Gastroesophageal sphincter (tissue), 3 donors: ENCODE data around the gene PAFAH1B1.

ENCODE experiments used
- EP300 ChIP-seq: sonication (generic); formaldehyde crosslinking; IDR thresholded peaks from one replicate; pipeline ENCODE4 v1.6.1; 2017; ENCODE audit warnings: antibody characterized with exemption, mild to moderate bottlenecking
- POLR2A ChIP-seq, 2 donors: fragments of 450-650 bp; IDR thresholded peaks; one replicate each; pipeline ENCODE4 v1.6.1; 2017; ENCODE audit warnings: antibody characterized with exemption in 2 of 2, mild to moderate bottlenecking in 2 of 2, moderate library complexity in 1 of 2
- POLR2AphosphoS5 ChIP-seq: sonication (generic); formaldehyde crosslinking; IDR thresholded peaks from one replicate; pipeline ENCODE4 v1.6.1; 2017; ENCODE audit warnings: antibody characterized with exemption
- TF ChIP-seq, protein P1 (sequence below), 4 experiments: fragments of 200-600 bp in 2 of 4; fragments of 450-650 bp in 2 of 4; sonication (generic) in 1 of 4; IDR thresholded peaks; one replicate each; pipeline ENCODE4 v1.5.1; 2017 to 2019; ENCODE audit warnings: antibody characterized with exemption in 4 of 4, mild to moderate bottlenecking in 2 of 4, moderate library complexity in 2 of 4

DNA sequence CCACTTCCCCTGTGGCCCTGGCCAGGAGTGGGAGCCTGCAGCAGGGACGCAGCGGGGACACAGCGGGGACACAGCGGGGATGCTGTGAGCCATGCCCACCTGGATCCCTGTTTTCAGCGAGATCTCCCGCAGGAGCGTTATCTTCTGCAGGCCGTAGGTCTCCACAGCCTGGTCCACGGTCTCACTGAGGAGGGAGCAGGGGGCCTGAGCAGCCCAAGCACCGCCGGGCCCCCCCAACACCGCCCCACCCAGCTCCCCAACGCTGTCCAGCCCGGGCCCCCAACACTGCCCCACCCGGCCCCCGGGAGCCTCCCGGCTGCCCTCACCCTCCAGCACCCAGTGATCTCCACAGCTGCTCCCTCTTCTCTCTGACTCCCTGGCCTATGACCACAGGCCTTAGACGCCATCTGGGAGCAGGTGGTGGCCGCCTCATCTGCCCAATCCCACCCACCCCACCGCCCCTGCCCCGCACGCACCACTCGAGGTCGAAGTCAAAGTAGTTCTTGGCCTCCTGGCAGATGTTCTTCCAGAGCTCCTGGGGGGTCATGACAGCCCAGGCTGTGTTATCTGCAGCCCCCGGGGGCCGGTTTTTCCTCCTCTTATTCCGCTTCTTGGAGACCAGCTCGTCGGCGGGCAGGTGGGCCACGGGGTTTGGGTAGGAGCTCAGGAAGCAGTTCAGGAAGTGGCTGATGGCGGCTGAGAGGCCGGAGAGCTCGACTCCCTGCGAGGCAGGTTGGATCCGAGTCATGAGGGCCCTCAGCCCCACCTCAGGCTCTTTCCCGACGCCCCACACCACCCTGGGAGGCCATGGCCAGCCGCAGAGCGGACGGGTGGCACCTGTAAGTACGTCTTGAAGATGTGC lies 101.2 kb downstream of the PAFAH1B1 start:
- TF ChIP-seq, protein P1, sequence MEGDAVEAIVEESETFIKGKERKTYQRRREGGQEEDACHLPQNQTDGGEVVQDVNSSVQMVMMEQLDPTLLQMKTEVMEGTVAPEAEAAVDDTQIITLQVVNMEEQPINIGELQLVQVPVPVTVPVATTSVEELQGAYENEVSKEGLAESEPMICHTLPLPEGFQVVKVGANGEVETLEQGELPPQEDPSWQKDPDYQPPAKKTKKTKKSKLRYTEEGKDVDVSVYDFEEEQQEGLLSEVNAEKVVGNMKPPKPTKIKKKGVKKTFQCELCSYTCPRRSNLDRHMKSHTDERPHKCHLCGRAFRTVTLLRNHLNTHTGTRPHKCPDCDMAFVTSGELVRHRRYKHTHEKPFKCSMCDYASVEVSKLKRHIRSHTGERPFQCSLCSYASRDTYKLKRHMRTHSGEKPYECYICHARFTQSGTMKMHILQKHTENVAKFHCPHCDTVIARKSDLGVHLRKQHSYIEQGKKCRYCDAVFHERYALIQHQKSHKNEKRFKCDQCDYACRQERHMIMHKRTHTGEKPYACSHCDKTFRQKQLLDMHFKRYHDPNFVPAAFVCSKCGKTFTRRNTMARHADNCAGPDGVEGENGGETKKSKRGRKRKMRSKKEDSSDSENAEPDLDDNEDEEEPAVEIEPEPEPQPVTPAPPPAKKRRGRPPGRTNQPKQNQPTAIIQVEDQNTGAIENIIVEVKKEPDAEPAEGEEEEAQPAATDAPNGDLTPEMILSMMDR (IDR thresholded peaks at IDR 0.05) = no peak
- TF ChIP-seq POLR2A (IDR thresholded peaks at IDR 0.05) = no peak
- TF ChIP-seq POLR2AphosphoS5 = no peak
- TF ChIP-seq EP300 = no peak
